Measurements from ENCODE around the gene AKR1E2. TPM values are rescaled to one million over a fixed set of nuclear protein-coding genes. Genes with fewer than 3 reads are reported as not detected.

AKR1E2 gene
- total and polyA plus RNA-seq, 3 experiments from 2014 or later = 2.5 to 2.6 TPM; not detected in 1

DNA sequence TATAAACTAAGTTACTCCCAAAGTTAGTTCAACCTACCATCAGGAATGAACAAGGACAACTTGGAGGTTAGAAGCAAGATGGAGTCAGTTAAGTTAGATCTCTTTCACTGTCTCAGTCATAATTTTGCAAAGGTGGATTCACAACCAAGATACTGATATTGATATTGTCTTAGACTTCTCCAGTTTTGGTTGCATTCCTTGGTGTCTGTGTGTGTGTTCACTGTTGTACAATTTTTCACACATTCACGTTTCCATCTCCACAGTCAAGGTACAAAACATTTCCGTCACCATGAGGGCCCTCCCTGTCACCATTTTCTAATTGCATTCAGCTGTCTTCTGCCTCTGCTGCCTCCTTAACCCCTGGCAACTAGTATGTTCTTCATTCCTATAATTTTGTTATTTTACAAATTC, 41.1 kb downstream of the AKR1E2 start:
- no peaks in the 10 kb centered on the region for H3K9me3 ChIP-seq (ENCODE audit: low read length)
- no peak overlapping the region for H3K27ac Mint-ChIP-seq
- peak overlapping the region; percentile 20 for H3K27ac ChIP-seq (ENCODE audit: low read depth, low read length)
- H3K27me3 ChIP-seq (ENCODE audit: insufficient read depth, low read length, poor library complexity, severe bottlenecking) = no peaks in the 10 kb centered on the region
- no peak for DNase-seq
- POLR2A ChIA-PET = no interaction called here
- no peak overlapping the region for H3K4me3 Mint-ChIP-seq
- H3K27me3 Mint-ChIP-seq = peaks cover 0 to 6% of the 10 kb centered on the region in 2 donors
- H3K36me3 Mint-ChIP-seq = no peaks in the 10 kb centered on the region
- no peaks in the 10 kb centered on the region for H3K4me1 Mint-ChIP-seq
- H3K4me3 ChIP-seq (ENCODE audit: low read length) = no peak overlapping the region
- no peaks in the 10 kb centered on the region for H3K36me3 ChIP-seq (ENCODE audit: insufficient read depth, low read length)
- peaks cover 0 to 2% (median 0%) of the 10 kb centered on the region in 5 donors for H3K9me3 Mint-ChIP-seq
- H3K4me1 ChIP-seq (ENCODE audit: insufficient read depth, low read length) = no peaks in the 10 kb centered on the region
- CTCF ChIA-PET = no interaction called here

- H3K27ac Mint-ChIP-seq = no peak overlapping the region
- Histone ChIP-seq H3K27ac (ENCODE audit: low read depth, low read length) (peak overlapping the region; percentile 46), H3K9me3 (ENCODE audit: low read length) (no peaks in the 10 kb centered on the region), H3K4me3 (ENCODE audit: low read length) (no peak overlapping the region), H3K4me1 (ENCODE audit: insufficient read depth, low read length) (no peaks in the 10 kb centered on the region), H3K27me3 (ENCODE audit: insufficient read depth, low read length, poor library complexity, severe bottlenecking) (no peaks in the 10 kb centered on the region), H3K36me3 (ENCODE audit: insufficient read depth, low read length) (no peaks in the 10 kb centered on the region)
- peaks cover 0 to 3% of the 10 kb centered on the region in 2 donors for H3K27me3 Mint-ChIP-seq
- no peaks in the 10 kb centered on the region for H3K4me1 Mint-ChIP-seq
- ChIA-PET POLR2A (no interaction called here), CTCF (no interaction called here)
- H3K4me3 Mint-ChIP-seq = no peak overlapping the region
- H3K36me3 Mint-ChIP-seq = no peaks in the 10 kb centered on the region
- no peak for DNase-seq
- H3K9me3 Mint-ChIP-seq = no peaks in the 10 kb centered on the region
Measured at GRCh38 chr10:4867520-4868356, 41.7 kb downstream of the AKR1E2 start.

- CTCF ChIA-PET = no interaction called here
- DNase-seq = no peak
- Histone ChIP-seq H3K4me3 (ENCODE audit: low read length) (no peak overlapping the region), H3K36me3 (ENCODE audit: insufficient read depth, low read length) (no peaks in the 10 kb centered on the region), H3K4me1 (ENCODE audit: insufficient read depth, low read length) (no peaks in the 10 kb centered on the region), H3K27ac (ENCODE audit: low read depth, low read length) (peak overlapping the region; percentile 46), H3K27me3 (ENCODE audit: insufficient read depth, low read length, poor library complexity, severe bottlenecking) (no peaks in the 10 kb centered on the region), H3K9me3 (ENCODE audit: low read length) (no peaks in the 10 kb centered on the region)
- POLR2A ChIA-PET = no interaction called here
- Mint-ChIP-seq H3K9me3 (no peaks in the 10 kb centered on the region), H3K4me1 (no peaks in the 10 kb centered on the region), H3K4me3 (no peak overlapping the region), H3K27me3 (peaks cover 0 to 9% of the 10 kb centered on the region in 2 donors), H3K36me3 (no peaks in the 10 kb centered on the region), H3K27ac (no peak overlapping the region)
Measured at GRCh38 chr10:4868357-4868657, 42.3 kb downstream of the AKR1E2 start.

GRCh38 chr10:4882704-4883078, 56.7 kb downstream of the AKR1E2 start:
- H3K27me3 ChIP-seq (ENCODE audit: insufficient read depth, low read length, poor library complexity, severe bottlenecking) = no peaks in the 10 kb centered on the region
- Mint-ChIP-seq H3K27ac (no peak overlapping the region), H3K27me3 (peaks cover 3 to 38% of the 10 kb centered on the region in 2 donors), H3K9me3 (no peaks in the 10 kb centered on the region), H3K4me1 (no peaks in the 10 kb centered on the region), H3K4me3 (no peak overlapping the region), H3K36me3 (no peaks in the 10 kb centered on the region)
- no peaks in the 10 kb centered on the region for H3K9me3 ChIP-seq (ENCODE audit: low read length)
- ChIA-PET CTCF (no interaction called here), POLR2A (no interaction called here)
- peak overlapping the region; percentile 22 for H3K27ac ChIP-seq (ENCODE audit: low read depth, low read length)
- no peaks in the 10 kb centered on the region for H3K36me3 ChIP-seq (ENCODE audit: insufficient read depth, low read length)
- DNase-seq = no peak
- H3K4me1 ChIP-seq (ENCODE audit: insufficient read depth, low read length) = no peaks in the 10 kb centered on the region
- no peak overlapping the region for H3K4me3 ChIP-seq (ENCODE audit: low read length)

DNA sequence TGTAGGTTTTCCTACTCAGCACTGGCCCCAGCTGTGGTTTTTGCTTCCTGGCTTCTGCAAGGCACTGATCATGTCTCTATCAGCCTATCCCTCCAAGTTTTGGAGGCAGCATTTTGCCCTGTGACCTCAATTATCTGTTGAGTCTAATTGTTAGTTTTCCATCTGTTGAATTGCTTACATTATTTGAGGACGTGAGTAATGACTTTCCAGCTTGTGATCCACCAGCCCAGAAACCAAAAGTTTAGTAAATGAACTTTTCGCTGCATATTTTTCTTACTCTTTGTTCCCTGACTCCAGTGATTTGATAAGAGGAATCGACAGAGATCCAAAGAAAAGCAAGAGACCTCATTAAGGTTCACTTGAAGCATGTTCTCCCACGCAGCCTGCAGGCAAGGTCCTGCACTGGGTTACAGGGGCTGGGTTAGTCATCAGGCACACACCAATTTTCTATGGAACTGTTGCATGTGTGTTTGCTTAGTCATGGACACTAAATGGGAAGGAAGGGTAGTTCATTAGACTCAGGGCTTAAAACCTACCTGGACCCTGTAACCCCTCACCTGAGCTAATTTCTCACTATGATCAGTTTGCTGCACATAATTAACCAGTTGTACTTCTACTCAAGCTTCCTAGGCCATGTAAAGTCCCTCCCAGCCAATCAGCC, 57.2 kb downstream of the AKR1E2 start:
- H3K4me1 ChIP-seq (ENCODE audit: insufficient read depth, low read length) = no peaks in the 10 kb centered on the region
- CTCF ChIA-PET = no interaction called here
- no peak overlapping the region for H3K4me3 Mint-ChIP-seq

DNA sequence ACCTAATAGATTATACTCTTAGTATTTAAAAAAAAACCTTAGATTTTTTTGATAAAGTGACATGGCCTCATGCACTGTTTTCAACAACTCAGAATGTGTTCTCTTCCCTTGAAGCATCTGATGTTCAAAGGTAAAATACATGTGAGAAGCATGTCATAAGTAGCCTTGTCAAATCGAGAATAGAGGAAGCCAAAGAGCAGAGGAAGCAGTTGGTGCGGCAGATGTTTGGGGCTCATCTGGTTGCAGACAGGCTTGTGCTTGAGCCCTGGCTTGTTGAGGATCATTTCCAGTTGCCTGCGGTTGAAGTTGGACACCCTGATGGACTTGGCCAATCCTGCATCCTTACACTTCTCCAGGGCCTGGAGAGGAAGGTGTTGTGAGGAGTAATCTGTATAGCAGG, 59.2 kb downstream of the AKR1E2 start:
- ChIA-PET CTCF (no interaction called here), POLR2A (no interaction called here)
- no peaks in the 10 kb centered on the region for H3K36me3 Mint-ChIP-seq
- no peak overlapping the region for H3K4me3 ChIP-seq (ENCODE audit: low read length)
- DNase-seq = no peak
- peaks cover 0 to 35% of the 10 kb centered on the region in 2 donors for H3K27me3 Mint-ChIP-seq
- no peaks in the 10 kb centered on the region for H3K4me1 ChIP-seq (ENCODE audit: insufficient read depth, low read length)
- no peaks in the 10 kb centered on the region for H3K9me3 ChIP-seq (ENCODE audit: low read length)
- H3K4me3 Mint-ChIP-seq = no peak overlapping the region
- no peaks in the 10 kb centered on the region for H3K4me1 Mint-ChIP-seq
- no peaks in the 10 kb centered on the region for H3K36me3 ChIP-seq (ENCODE audit: insufficient read depth, low read length)
- H3K27ac ChIP-seq (ENCODE audit: low read depth, low read length) = no peak overlapping the region
- no peaks in the 10 kb centered on the region for H3K9me3 Mint-ChIP-seq
- no peak overlapping the region for H3K27ac Mint-ChIP-seq
- H3K27me3 ChIP-seq (ENCODE audit: insufficient read depth, low read length, poor library complexity, severe bottlenecking) = no peaks in the 10 kb centered on the region

More for the DNA sequence above, 57.2 kb downstream of the AKR1E2 start:
- no peak for DNase-seq
- H3K9me3 Mint-ChIP-seq = no peaks in the 10 kb centered on the region
- no peak overlapping the region for H3K27ac Mint-ChIP-seq
- peak overlapping the region; percentile 22 for H3K27ac ChIP-seq (ENCODE audit: low read depth, low read length)
- no peaks in the 10 kb centered on the region for H3K9me3 ChIP-seq (ENCODE audit: low read length)
- no peaks in the 10 kb centered on the region for H3K27me3 ChIP-seq (ENCODE audit: insufficient read depth, low read length, poor library complexity, severe bottlenecking)
- no peaks in the 10 kb centered on the region for H3K36me3 Mint-ChIP-seq
- H3K36me3 ChIP-seq (ENCODE audit: insufficient read depth, low read length) = no peaks in the 10 kb centered on the region
- POLR2A ChIA-PET = no interaction called here
- H3K27me3 Mint-ChIP-seq = peaks cover 3 to 38% of the 10 kb centered on the region in 2 donors
- no peak overlapping the region for H3K4me3 ChIP-seq (ENCODE audit: low read length)
- H3K4me1 Mint-ChIP-seq = no peaks in the 10 kb centered on the region

DNA sequence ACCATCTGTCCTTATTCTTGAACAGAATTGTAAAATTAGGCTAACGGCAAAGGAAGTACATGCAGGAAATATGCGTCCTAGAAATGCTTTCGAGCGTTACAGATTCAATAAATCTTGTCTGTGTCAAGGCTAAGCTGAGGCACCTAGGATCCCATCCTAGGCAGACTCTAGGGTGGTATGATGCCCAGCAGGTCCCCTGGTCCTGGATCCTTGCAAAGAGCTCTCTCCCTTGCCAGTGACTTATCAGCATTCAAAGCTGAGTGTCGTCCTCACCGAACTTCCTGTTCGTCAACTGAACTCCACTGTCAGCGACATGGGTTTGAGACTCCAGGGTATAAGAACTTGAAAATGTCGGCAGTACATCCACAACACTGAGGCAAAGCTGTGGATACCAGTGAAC, 61.5 kb downstream of the AKR1E2 start:
- Histone ChIP-seq H3K36me3 (ENCODE audit: insufficient read depth, low read length) (no peaks in the 10 kb centered on the region), H3K4me1 (ENCODE audit: insufficient read depth, low read length) (no peaks in the 10 kb centered on the region), H3K27ac (ENCODE audit: low read depth, low read length) (no peak overlapping the region), H3K9me3 (ENCODE audit: low read length) (no peaks in the 10 kb centered on the region), H3K4me3 (ENCODE audit: low read length) (no peak overlapping the region), H3K27me3 (ENCODE audit: insufficient read depth, low read length, poor library complexity, severe bottlenecking) (no peaks in the 10 kb centered on the region)
- no peak overlapping the region for H3K4me3 Mint-ChIP-seq
- no peaks in the 10 kb centered on the region for H3K36me3 Mint-ChIP-seq
- H3K4me1 Mint-ChIP-seq = no peaks in the 10 kb centered on the region
- CTCF ChIA-PET = no interaction called here
- H3K27ac Mint-ChIP-seq = no peak overlapping the region
- no peak for DNase-seq
- no peaks in the 10 kb centered on the region for H3K9me3 Mint-ChIP-seq
- POLR2A ChIA-PET = no interaction called here
- H3K27me3 Mint-ChIP-seq = peaks cover 1 to 21% of the 10 kb centered on the region in 2 donors

GRCh38 chr10:4888236-4888635, 62.2 kb downstream of the AKR1E2 start:
- H3K9me3 ChIP-seq (ENCODE audit: low read length) = no peaks in the 10 kb centered on the region
- CTCF ChIA-PET = no interaction called here
- Mint-ChIP-seq H3K27ac (no peak overlapping the region), H3K4me1 (no peaks in the 10 kb centered on the region), H3K36me3 (no peaks in the 10 kb centered on the region), H3K27me3 (peaks cover 1 to 17% of the 10 kb centered on the region in 2 donors), H3K4me3 (no peak overlapping the region), H3K9me3 (no peaks in the 10 kb centered on the region)
- no peaks in the 10 kb centered on the region for H3K36me3 ChIP-seq (ENCODE audit: insufficient read depth, low read length)
- no peaks in the 10 kb centered on the region for H3K27me3 ChIP-seq (ENCODE audit: insufficient read depth, low read length, poor library complexity, severe bottlenecking)
- no peak overlapping the region for H3K4me3 ChIP-seq (ENCODE audit: low read length)
- POLR2A ChIA-PET = no interaction called here
- H3K4me1 ChIP-seq (ENCODE audit: insufficient read depth, low read length) = no peaks in the 10 kb centered on the region
- no peak overlapping the region for H3K27ac ChIP-seq (ENCODE audit: low read depth, low read length)
- no peak for DNase-seq
